GM12878 (cell line): Measurements from ENCODE around the gene AGBL1. TPM values are rescaled to one million over a fixed set of nuclear protein-coding genes. Genes with fewer than 3 reads are reported as not detected.
"Not testable (repeated sequence)": the region's sequence is repeated elsewhere in the genome, so short reads cannot be mapped to it uniquely, and the experiment has no call there.

Experiments used
- ATAC-seq: fragments of 200-7000 bp; cut with Tn5 transposase; 3 replicates; pipeline ENCODE4 v1.9.1; 2020; ENCODE audit warnings: mild to moderate bottlenecking, moderate library complexity
- BruUV-seq: library from RNA; stranded (reverse); fragments of 400-500 nt; replicated peaks from 2 replicates; lab custom pipeline; 2021; lab: Mats Ljungman, UMichigan
- CTCF ChIA-PET: fragments of 300-600 bp; sonication (Branson Sonifier 250); formaldehyde crosslinking; extraction: SDS; loops from one replicate; lab custom pipeline; 2021; ENCODE audit warnings: inconsistent platforms; lab: Yijun Ruan, JAX
- POLR2A ChIA-PET: fragments of 350-600 bp; formaldehyde crosslinking; extraction: SDS; loops from one replicate; lab custom pipeline; 2021; ENCODE audit warnings: inconsistent platforms; lab: Charles Lee
- RAD21 ChIA-PET: fragments of 300-600 bp; sonication (Branson Sonifier 250); formaldehyde crosslinking; loops from one replicate; lab custom pipeline; 2023; ENCODE audit warnings: antibody characterized with exemption; ENCODE audit not compliant: unreplicated experiment; lab: Charles Lee
- SMC1A ChIA-PET: fragments of 300-600 bp; sonication (Branson Sonifier 250); formaldehyde crosslinking; loops from one replicate; lab custom pipeline; 2023; ENCODE audit not compliant: unreplicated experiment, uncharacterized antibody; lab: Charles Lee
- DNase-seq: peaks from one replicate; pipeline ENCODE4 v3.0.0-alpha.2; 2011; ENCODE audit warnings: low read depth, low spot score
- FAIRE-seq: peaks from 3 replicates; lab custom pipeline; 2011; peaks lifted over from hg19 to GRCh38; lab: Jason Lieb, UNC
- H2AFZ ChIP-seq: 2 replicates; pipeline ENCODE4 v1.6.0; 2011; ENCODE audit warnings: low read depth, low read length, control low read depth; ENCODE audit not compliant: control insufficient read depth
- H3K27ac ChIP-seq: 2 replicates; pipeline ENCODE4 v1.5.1; 2011; ENCODE audit warnings: control low read depth; ENCODE audit not compliant: control insufficient read depth, insufficient read depth
- H3K27me3 ChIP-seq, 2 experiments: replicated peaks in 1 of 2; 2 replicates each; pipeline versions ENCODE4 v1.6.0 to v1.6.1; 2011; ENCODE audit warnings: low read length in 1 of 2; ENCODE audit not compliant: control insufficient read depth in 2 of 2, insufficient read depth in 2 of 2
- H3K36me3 ChIP-seq, 2 experiments: 2 replicates each; pipeline ENCODE4 v1.5.1; 2011; ENCODE audit warnings: low read length in 1 of 2; ENCODE audit not compliant: control insufficient read depth in 2 of 2, insufficient read depth in 2 of 2
- H3K4me1 ChIP-seq: 2 replicates; pipeline ENCODE4 v1.6.1; 2011; ENCODE audit warnings: mild to moderate bottlenecking, low read length, moderate library complexity, mixed read lengths; ENCODE audit not compliant: control insufficient read depth, insufficient read depth
- H3K4me2 ChIP-seq: 2 replicates; pipeline ENCODE4 v1.6.0; 2011; ENCODE audit warnings: control low read depth; ENCODE audit not compliant: control insufficient read depth, insufficient read depth
- H3K4me3 ChIP-seq: fragments of 200-600 bp; sonication (generic); 2 replicates; pipeline ENCODE4 v1.5.1; 2016
- H3K79me2 ChIP-seq: 2 replicates; pipeline ENCODE4 v1.6.0; 2011; ENCODE audit warnings: low read length; ENCODE audit not compliant: control insufficient read depth, insufficient read depth
- H3K9ac ChIP-seq: 2 replicates; pipeline ENCODE4 v1.8.0; 2011; ENCODE audit warnings: low read length, control low read depth, mixed read lengths; ENCODE audit not compliant: control insufficient read depth, insufficient read depth
- H3K9me3 ChIP-seq: replicated peaks from 3 replicates; pipeline ENCODE4 v1.5.1; 2011; ENCODE audit warnings: mild to moderate bottlenecking, low read length; ENCODE audit not compliant: control insufficient read depth, insufficient read depth
- H4K20me1 ChIP-seq: 2 replicates; pipeline ENCODE4 v1.6.0; 2011; ENCODE audit not compliant: control insufficient read depth, insufficient read depth
- ASH2L ChIP-seq: fragments of 300-600, 200-600 bp; sonication (generic); IDR thresholded peaks from 2 replicates; pipeline ENCODE4 v1.6.1; 2017; ENCODE audit warnings: low read depth, mild to moderate bottlenecking, borderline replicate concordance
- BMI1 ChIP-seq: fragments of 450-650 bp; IDR thresholded peaks from 2 replicates; pipeline ENCODE4 v1.6.1; 2016; ENCODE audit warnings: mild to moderate bottlenecking, moderate library complexity, borderline replicate concordance
- CHD1 ChIP-seq: IDR thresholded peaks from 2 replicates; pipeline ENCODE4 v1.6.1; 2012; ENCODE audit warnings: low read depth, low read length, improper control_type of control experiment
- CREM ChIP-seq: IDR thresholded peaks from 2 replicates; pipeline ENCODE4 v1.6.1; 2014; ENCODE audit warnings: antibody characterized with exemption, low read depth
- MEF2A ChIP-seq: IDR thresholded peaks from 2 replicates; pipeline ENCODE4 v1.6.1; 2011; ENCODE audit warnings: low read depth, mild to moderate bottlenecking, low read length, moderate library complexity; ENCODE audit not compliant: insufficient read depth
- PBX3 ChIP-seq: IDR thresholded peaks from 2 replicates; pipeline ENCODE4 v1.6.1; 2011; ENCODE audit warnings: mild to moderate bottlenecking, low read depth, low read length, moderate library complexity; ENCODE audit not compliant: insufficient replicate concordance
- SIX5 ChIP-seq: IDR thresholded peaks from 2 replicates; pipeline ENCODE4 v1.6.1; 2011; ENCODE audit warnings: mild to moderate bottlenecking, low read depth, low read length, moderate library complexity; ENCODE audit not compliant: severe bottlenecking
- SMC3 ChIP-seq: IDR thresholded peaks from 2 replicates; pipeline ENCODE4 v1.6.1; 2011; ENCODE audit warnings: low read length, improper control_type of control experiment, borderline replicate concordance
- TARDBP ChIP-seq: IDR thresholded peaks from 2 replicates; pipeline ENCODE4 v1.6.1; 2016; ENCODE audit warnings: borderline replicate concordance
- WRNIP1 ChIP-seq: IDR thresholded peaks from 2 replicates; pipeline ENCODE4 v1.6.1; 2011; ENCODE audit warnings: low read depth, low read length, improper control_type of control experiment, borderline replicate concordance
- WGBS: methylation state at CpG from one replicate; pipeline ENCODE4 v1.1.6; 2016; ENCODE audit warnings: low lambda C conversion rate; ENCODE audit not compliant: insufficient replicate concordance, insufficient coverage; ENCODE audit errors: missing lambda C conversion rate; 5-methylcytosine and 5-hydroxymethylcytosine counted together
- in situ Hi-C: fragments of 300-500 bp; cut with MboI; formaldehyde crosslinking; loops from 9 replicates; pipeline ENCODE4 v1.14.3; 2018; ENCODE audit warnings: mixed read lengths
- intact Hi-C: fragments of 100-400 bp; cut with micrococcal nuclease; formaldehyde crosslinking; loops from one replicate; pipeline ENCODE4 v1.14.2; 2022; ENCODE audit not compliant: unreplicated experiment
- polyA plus RNA-seq, 11 experiments: library from polyadenylated mRNA; depleted of rRNA in 4 of 11; unstranded in 6 of 11; stranded (reverse) in 5 of 11; fragments of >200 nt; fragmentation: Nextera tagmentation in 4 of 11; fragmentation: Illumina TruSeq in 1 of 11; extraction: Ambion mirVana in 4 of 11; extraction: Trizol in 1 of 11; gene quantifications; 1 replicate in 1 of 11; 2 replicates in 10 of 11; pipeline versions ENCODE4 v1.2.1 to v1.2.3, GENCODE V29; 2011 to 2016; ENCODE audit warnings: inconsistent platforms in 2 of 11, missing spikeins in 2 of 11, low read depth in 1 of 11
- total RNA-seq, 4 experiments: library from RNA; depleted of rRNA in 3 of 4; stranded (reverse); fragments of >200 nt in 3 of 4; fragmentation: Illumina TruSeq in 1 of 4; extraction: Trizol in 1 of 4; gene quantifications; 2 replicates each; pipeline versions ENCODE4 v1.2.1 to v1.2.3, GENCODE V29; 2013 to 2021
- TF ChIP-seq, protein P1 (sequence below), 3 experiments: IDR thresholded peaks in 2 of 3; conservative IDR thresholded peaks in 1 of 3; 2 replicates each; pipeline ENCODE4 v1.5.1; 2011; ENCODE audit warnings: low read depth in 3 of 3, low read length in 3 of 3, mild to moderate bottlenecking in 3 of 3, control low read depth in 2 of 3, moderate library complexity in 2 of 3, inconsistent platforms in 1 of 3, mixed read lengths in 1 of 3; ENCODE audit not compliant: control insufficient read depth in 2 of 3, insufficient read depth in 1 of 3; ENCODE audit errors: extremely low read depth in 1 of 3

The AGBL1 gene
- total and polyA plus RNA-seq, 10 of the 15 experiments (the other 5 are each of a cell fraction or from before 2014, with no cell fraction given) = not detected

DNA sequence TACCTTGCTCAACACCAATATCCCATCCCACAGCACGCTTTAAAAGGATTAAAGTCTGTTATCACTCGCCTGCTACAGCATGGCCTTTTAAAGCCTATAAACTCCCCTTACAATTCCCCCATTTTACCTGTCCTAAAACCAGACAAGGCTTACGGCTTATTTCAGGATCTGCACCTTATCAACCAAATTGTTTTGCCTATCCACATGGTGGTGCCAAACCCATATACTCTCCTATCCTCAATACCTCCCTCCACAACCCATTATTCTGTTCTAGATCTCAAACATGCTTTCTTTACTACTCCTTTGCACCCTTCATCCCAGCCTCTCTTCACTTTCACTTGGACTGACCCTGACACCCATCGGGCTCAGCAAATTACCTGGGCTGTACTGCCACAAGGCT lies 962.9 kb downstream of the AGBL1 start:
- H3K4me2 ChIP-seq, FAIRE-seq, H3K27ac ChIP-seq, BruUV-seq, intact Hi-C loops, H4K20me1 ChIP-seq, DNase-seq, H3K9me3 ChIP-seq, POLR2A ChIA-PET, ATAC-seq, H2AFZ ChIP-seq, H3K27me3 ChIP-seq, RAD21 ChIA-PET, H3K4me3 ChIP-seq, H3K36me3 ChIP-seq, H3K4me1 ChIP-seq, CTCF ChIA-PET, H3K9ac ChIP-seq, in situ Hi-C loops, SMC1A ChIA-PET, H3K79me2 ChIP-seq: not testable (repeated sequence)
- 17% methylated on average over 4 of the region's 4 CpGs for WGBS

DNA sequence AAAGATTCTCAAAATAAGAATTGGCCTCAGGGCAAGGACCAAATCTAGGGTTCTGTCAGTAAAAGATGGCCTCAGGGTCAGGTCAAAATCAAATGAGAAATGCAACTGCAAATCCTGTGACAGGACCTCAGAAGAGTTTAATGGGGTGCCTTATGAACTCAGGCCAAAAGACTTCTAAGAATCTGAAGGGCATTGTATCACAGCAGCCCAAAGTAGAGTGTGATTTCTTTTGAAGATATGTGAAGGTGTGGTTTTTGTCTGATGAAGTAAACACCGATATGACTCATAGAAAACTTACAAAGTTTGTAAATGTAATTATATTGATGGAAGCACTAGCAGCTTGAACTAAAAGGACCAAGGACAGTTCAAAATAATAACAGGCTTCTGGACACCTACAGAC lies 966.1 kb downstream of the AGBL1 start:
- SMC1A ChIA-PET = no interaction called here
- 0% methylated on average over 1 of the region's 1 CpG for WGBS
- H3K79me2 ChIP-seq = no peaks in the 10 kb centered on the region
- TF ChIP-seq SMC3 = no peak
- no peak for TF ChIP-seq PBX3
- TF ChIP-seq CHD1 = no peak
- TF ChIP-seq WRNIP1 = no peak
- no peak for TF ChIP-seq BMI1
- TF ChIP-seq TARDBP = no peak
- no peak for TF ChIP-seq CREM
- no peak for TF ChIP-seq ASH2L
- TF ChIP-seq MEF2A = no peak
- TF ChIP-seq SIX5 = no peak
- TF ChIP-seq, protein P1, sequence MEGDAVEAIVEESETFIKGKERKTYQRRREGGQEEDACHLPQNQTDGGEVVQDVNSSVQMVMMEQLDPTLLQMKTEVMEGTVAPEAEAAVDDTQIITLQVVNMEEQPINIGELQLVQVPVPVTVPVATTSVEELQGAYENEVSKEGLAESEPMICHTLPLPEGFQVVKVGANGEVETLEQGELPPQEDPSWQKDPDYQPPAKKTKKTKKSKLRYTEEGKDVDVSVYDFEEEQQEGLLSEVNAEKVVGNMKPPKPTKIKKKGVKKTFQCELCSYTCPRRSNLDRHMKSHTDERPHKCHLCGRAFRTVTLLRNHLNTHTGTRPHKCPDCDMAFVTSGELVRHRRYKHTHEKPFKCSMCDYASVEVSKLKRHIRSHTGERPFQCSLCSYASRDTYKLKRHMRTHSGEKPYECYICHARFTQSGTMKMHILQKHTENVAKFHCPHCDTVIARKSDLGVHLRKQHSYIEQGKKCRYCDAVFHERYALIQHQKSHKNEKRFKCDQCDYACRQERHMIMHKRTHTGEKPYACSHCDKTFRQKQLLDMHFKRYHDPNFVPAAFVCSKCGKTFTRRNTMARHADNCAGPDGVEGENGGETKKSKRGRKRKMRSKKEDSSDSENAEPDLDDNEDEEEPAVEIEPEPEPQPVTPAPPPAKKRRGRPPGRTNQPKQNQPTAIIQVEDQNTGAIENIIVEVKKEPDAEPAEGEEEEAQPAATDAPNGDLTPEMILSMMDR (IDR thresholded peaks at IDR 0.05 in 2 of 3, conservative IDR thresholded peaks at IDR 0.05 in 1 of 3; ENCODE audit: control insufficient read depth in 2 of 3, extremely low read depth in 1 of 3, insufficient read depth in 1 of 3, low read depth in 3 of 3, low read length in 3 of 3) = no peak
- no peak for FAIRE-seq
- H3K4me2 ChIP-seq = no peak overlapping the region
- H3K4me3 ChIP-seq = no peak overlapping the region
- ATAC-seq = no peak
- no peaks in the 10 kb centered on the region for H3K9me3 ChIP-seq
- no peaks in the 10 kb centered on the region for H3K27me3 ChIP-seq
- no peak overlapping the region for H2AFZ ChIP-seq
- POLR2A ChIA-PET = no interaction called here
- no peak for DNase-seq
- H3K4me1 ChIP-seq = no peaks in the 10 kb centered on the region
- CTCF ChIA-PET = no interaction called here
- no peaks in the 10 kb centered on the region for H3K36me3 ChIP-seq
- no TSS peak for BruUV-seq
- no peak overlapping the region for H3K9ac ChIP-seq
- intact Hi-C loops (no loop called here), in situ Hi-C loops (no loop called here)
- no peak overlapping the region for H3K27ac ChIP-seq
- H4K20me1 ChIP-seq = no peaks in the 10 kb centered on the region
- RAD21 ChIA-PET = no interaction called here
